Measurements from ENCODE around the gene LRRC74B.
"Not testable (repeated sequence)": the region's sequence is repeated elsewhere in the genome, so short reads cannot be mapped to it uniquely, and the experiment has no call there.

LRRC74B gene

GRCh38 chr22:21055880-21056319 lies 10.2 kb downstream of the LRRC74B start:
- no peak for DNase-seq

DNA sequence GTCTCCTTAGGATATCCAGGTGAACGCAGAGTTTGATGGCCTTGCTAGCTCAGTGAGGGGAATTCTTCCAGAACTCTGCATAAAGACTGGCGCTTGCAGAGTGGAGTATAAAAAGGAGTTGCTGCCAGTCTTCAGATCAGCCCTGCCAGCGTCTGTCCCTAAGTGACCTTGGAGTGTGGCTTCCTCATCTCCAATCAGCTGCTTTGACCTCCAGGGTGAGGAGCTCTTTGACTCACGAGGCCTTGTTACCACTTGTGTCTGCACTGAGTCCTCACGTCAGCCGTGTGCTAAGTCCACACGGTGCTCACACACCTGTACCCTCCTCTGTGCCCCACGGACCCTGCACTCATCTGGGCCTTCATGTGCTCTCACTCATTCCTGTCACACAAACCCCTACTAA lies 14.6 kb downstream of the LRRC74B start:
- DNase-seq = not testable (repeated sequence)

GRCh38 chr22:21061660-21062321 lies 16.0 kb downstream of the LRRC74B start:
- not testable (repeated sequence) for DNase-seq

DNA sequence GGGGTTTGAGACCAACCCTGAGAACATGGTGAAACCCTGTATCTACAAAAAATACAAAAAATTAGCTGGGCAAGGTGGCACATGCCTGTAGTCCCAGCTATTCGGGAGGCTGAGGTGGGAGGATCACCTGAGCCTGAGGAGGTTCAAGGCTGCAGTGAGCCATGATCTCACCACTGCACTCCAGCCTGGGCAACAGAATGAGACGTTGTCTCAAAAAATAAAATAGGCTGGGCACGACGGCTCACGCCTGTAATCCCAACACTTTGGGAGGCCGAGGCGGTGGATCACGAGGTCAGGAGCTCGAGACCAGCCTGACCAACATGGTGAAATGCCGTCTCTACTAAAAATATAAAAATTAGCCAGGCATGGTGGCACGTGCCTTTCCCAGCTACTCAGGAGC lies 18.7 kb downstream of the LRRC74B start:
- not testable (repeated sequence) for DNase-seq

- DNase-seq = no peak
Measured at GRCh38 chr22:21064917-21065864, 19.4 kb downstream of the LRRC74B start.

- no peak for DNase-seq
Measured at GRCh38 chr22:21067075-21067900, 21.5 kb downstream of the LRRC74B start.

- DNase-seq = no peak
Measured at GRCh38 chr22:21067901-21068680, 22.3 kb downstream of the LRRC74B start.

- no peak for DNase-seq
Measured at GRCh38 chr22:21068681-21069276, 23.0 kb downstream of the LRRC74B start.

DNA sequence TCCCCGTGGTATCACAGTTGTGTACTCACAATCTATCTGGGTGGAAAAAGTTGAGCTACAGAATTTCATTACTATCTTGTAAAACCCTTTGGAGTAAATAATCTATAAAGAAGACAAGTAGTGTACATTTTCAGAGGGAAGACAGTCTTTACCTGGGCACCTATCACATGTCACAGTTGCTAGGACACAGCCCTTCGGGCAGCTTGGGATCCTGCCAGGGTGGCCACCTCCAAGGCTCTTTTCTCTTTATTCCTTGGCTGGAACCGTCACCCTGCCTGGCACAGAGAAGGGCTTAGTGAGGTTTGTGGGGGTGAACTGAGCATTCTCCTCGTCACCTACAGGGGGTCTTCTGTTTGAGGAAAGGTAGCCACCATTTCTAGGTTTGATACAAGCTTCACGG lies 23.6 kb downstream of the LRRC74B start:
- no peak for DNase-seq

DNA sequence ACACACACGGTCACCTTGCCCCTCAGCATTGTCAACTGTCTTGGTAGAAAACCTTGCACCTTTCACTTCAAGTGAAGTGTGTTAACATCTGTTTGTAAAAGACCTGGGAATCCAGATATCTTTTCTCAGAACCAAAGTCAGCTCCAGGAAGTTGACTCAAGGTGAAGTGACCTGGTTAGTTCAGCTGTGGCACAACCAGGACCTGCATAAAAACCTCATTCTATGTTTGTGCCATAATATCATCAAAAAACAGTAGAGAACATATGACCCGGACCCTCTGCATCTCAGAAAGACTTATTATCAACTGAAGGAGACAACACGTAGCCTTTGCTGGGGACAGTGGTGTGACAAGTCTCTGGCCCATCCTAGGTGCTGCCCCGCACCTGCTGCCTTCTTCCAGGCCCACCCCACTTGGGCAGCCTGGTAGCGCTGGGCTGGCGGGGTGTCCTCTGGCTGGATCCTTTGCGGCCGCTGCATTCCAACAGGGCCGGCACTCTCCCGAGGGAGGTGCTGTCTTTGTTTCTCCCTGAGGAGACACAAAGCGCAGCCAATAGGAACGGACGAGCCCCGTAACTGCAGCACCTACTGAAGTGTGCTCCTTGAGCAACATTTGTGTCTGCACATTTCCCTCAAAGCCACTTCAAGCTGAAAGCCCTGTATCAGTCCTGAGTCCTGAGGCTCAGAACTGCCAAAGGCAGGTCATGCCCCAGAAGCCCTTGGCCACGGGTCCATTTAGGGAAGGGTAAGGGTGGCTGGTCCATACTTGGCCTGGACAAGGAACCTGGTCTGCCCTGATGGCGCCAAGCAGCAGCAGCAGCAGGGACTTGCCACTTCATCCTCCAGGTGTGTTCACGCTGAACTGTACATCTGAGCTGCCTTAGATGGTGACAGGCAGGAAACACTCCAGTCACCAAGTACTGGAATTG lies 25.2 kb downstream of the LRRC74B start:
- DNase-seq = no peak

GRCh38 chr22:21071796-21072195 lies 26.1 kb downstream of the LRRC74B start:
- not testable (repeated sequence) for DNase-seq

DNA sequence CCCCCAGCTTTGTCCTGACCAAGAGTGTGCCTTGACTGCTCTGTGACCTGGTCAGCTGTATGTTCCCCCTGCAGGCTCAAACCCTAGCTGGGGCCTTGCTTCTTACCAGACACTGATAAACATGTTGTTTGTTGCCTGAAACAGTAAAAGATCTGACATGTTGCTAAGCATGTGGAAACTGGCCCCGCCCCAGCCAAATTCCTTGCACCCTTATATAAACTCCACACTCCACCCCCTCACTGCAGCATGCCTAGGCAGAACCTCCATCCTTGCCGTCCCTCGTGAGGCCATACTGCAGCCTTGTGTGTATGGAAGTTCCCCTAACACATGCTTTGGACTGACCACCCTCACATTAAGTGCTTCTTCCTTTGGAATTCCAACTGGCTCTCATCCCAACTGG lies 27.3 kb downstream of the LRRC74B start:
- no peak for DNase-seq

DNA sequence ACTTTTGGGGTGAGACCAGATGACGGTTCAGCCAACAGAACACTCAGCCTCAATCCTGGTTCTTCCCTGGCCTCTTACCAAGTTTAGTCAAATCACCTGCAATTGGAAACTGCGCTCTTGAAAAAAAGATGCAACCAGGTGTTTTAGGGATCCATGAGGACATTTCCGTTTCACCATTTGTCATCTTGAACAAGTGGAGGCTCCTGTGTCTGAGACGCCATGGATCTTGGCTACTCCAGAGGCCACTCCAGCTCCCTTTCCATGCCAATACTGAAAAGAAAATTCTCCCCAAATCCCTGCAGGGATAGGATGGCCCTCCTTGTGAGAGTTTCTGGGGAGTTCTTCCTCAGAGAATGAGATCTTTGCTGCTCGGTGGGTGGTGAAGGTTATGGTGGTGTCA lies 27.7 kb downstream of the LRRC74B start:
- DNase-seq = no peak

DNA sequence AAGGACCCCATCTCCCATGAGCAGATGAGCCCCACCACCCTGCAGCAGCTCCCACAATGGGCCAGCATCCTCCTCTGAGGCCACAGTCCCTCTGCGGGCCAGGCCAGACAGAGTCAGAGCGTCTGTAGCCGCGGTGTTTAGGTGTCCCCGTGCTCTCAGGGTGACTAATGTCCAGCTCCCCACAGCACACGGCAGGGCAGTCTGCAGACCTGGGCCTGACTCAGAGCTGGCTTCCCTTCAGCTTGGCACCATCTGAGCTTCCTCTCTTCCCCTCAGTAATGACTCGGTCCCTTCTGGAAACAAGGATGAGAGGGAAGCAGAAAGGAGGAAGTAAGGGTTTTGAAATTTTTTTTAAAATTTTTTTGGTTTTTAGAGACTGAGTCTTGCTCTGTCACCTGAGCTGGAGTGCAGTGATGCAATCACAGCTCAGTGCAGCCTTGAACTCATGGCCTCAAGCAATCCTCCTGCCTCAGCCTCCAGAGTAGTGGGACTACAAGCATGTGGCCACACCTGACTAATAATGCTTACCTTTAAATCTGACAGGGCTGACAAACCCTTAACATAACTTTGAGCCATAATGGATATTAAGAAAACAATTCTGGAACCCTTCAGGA lies 28.5 kb downstream of the LRRC74B start:
- no peak for DNase-seq

DNA sequence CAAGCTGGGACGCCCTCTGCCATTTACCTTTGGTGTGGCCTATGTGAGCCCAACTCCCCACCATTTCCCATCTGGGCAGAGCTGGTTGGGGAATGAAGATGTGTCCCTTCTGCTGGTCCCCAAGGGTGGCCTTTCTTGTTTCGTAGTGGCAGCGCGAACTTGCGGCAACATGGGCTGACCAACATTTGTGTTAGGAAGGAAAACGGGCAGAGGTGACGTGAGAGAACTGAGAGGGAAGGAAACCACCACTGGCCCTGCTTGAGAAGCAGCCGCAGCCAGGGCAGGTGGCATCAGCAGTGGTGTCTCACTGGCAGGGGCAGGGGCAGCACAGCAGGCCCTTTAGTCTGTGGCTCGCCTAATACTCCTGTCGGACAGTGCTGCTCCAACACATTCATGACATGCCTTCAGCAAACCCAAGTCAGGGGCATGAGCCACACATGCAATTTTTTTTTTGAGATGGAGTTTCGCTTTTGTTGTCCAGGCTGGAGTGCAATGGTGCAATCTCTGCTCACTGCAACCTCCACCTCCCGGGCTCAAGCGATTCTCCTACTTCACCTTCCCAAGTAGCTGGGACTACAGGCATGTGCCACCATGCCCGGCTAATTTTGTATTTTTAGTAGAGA lies 29.9 kb downstream of the LRRC74B start:
- no peak for DNase-seq

DNA sequence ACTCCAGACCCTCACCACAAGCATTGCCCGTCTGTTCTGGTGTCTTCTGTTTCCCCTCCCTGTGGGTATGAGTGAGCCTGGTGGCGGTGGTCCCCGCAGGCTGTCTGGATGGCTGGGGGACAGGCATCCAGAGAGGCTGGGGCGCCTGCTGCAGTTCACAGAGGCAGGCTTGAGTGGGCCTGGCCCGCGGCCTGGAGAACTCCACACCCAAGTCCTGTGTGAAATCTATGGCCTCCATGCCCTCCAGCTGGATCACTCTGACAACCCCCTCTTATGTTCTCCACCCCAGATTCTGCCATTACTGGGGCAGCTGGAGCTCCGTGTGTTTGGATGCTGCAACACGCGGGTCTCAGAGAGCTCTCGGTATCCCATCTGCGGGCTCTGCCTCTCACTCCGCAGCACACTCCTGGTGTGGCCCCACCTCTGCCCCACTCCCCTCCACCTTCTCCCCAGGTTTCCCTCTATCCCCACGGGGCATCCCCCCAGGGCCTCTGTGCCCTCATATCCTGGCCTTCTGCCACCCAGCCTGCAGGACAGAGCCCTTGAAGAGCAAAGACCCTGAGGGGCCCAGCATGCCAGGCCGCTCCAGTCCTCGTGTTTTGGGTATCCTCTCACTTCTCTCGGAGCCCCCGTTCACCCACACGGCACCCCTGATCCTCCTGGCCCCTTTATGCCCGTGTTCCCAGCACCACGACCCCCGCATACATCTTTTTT lies 31.3 kb downstream of the LRRC74B start:
- DNase-seq = no peak

- no peak for DNase-seq
Measured at GRCh38 chr22:21077884-21078508, 32.2 kb downstream of the LRRC74B start.

DNA sequence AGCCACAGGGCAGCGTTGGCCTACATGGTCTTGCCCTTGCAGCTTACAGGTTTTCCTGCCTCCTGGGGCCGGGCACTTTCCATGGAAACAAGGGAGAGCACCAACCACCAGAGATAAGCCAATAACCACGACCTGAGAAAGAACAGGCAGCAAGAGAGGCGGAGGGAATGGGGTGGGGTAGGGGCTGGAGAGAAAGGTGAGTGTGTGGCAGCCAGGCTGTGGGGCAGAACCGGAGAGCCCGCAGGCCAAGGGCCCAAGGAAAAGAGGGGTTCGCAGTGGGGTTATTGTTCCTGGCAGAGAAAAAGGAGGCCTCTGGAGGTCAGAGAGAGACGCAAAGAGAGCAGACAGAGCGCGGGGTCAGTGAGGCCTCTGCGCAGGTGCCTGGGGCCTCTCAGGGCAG lies 33.2 kb downstream of the LRRC74B start:
- no peak for DNase-seq

GRCh38 chr22:21079493-21079892 lies 33.7 kb downstream of the LRRC74B start:
- DNase-seq = no peak
